Left colon (tissue), 2 donors: ENCODE data around the gene TPMT. TPM values are rescaled to one million over a fixed set of nuclear protein-coding genes. Genes with fewer than 3 reads are reported as not detected.

ENCODE experiments used
- ATAC-seq: fragments of 200-7000 bp; cut with Tn5 transposase; one replicate; pipeline ENCODE4 v1.9.1; 2020; ENCODE audit warnings: mild to moderate bottlenecking, moderate library complexity
- DNase-seq, 2 donors: peaks; one replicate each; pipeline ENCODE4 v3.0.0-alpha.2; 2020
- intact Hi-C, 2 donors: fragments of 100-400 bp; cut with DNase I in 1 of 2; cut with micrococcal nuclease in 1 of 2; formaldehyde crosslinking; loops; one replicate each; pipeline versions ENCODE4 v1.11.2 to v1.14.0; 2022; cut with DNase I, micrococcal nuclease
- total RNA-seq, 2 donors: library from RNA; stranded (reverse); fragmentation: NEBNext Ultra II Directional; extraction: Animal tissue kit (Norgen Biotek cat#: 25700); gene quantifications; one replicate each; pipeline ENCODE4 v1.2.1, GENCODE V29; 2021
- donor health status: DM: no; HTN: no; CAD: no.
- donor health status: DM: yes; HTN: yes; CAD: no.

The TPMT gene
- total RNA-seq, 2 donors from 2014 or later: 53.4 to 60.0 TPM

GRCh38 chr6:18126121-18126520, 28.8 kb downstream of the TPMT start:
- intact Hi-C loops: no loop called here
- ATAC-seq (no peak), DNase-seq (no peak)

GRCh38 chr6:18122128-18123093, 32.5 kb downstream of the TPMT start, which contains the start of gene NHLRC1:
Gene NHLRC1, minus strand, starts transcription at chr6:18122677. Its CDS starts 71 bp downstream, at chr6:18122606.
- intact Hi-C loops: no loop called here
- peak; percentile 92 for ATAC-seq
- peak; percentile 87 to 93 for DNase-seq

DNA sequence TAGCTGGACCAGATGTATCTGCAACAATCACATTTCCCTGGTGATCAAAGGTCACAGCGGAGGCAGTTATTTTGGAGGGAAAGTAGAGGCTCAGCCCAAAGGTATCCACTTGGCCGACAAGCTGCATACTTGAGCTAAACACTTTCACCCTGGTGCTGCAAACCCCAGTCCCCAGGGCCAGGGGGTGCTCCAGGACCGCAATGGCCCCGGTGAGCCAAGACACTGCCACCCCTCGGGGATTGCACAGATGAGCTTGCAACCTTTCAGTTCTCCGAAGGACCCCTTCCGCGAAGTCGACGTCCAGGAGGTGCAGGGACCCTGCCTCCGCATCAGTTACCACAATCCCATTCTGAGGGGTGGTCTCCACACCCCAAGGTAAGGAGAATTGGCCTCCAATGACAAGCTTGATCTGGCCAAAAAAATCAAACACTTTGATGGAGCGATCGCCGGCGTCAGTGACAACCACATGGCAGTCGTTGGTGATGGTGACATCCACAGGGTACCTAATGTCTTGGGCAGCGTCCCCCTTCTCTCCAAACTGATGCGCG, 33.2 kb downstream of the TPMT start:
- intact Hi-C loops: no loop called here
- ATAC-seq (no peak), DNase-seq (no peak)

DNA sequence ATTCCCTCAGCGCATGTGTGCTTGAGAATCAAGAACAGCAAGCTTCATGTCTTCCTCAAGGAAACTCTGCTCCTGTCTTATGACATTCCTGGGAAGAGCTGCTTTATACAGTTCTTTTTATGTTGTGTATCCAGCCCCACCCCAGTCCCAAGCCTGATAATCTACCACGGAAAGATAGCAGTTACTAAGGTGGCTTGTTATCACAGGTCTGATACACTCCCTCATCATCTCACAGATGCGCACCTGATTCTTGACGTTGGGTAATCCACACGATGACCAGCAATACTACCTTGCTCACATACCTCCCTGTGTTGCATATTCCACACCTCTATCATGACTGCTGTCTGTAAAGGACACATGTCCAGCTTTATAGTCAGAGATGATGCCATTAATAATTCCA, 35.6 kb downstream of the TPMT start:
- ATAC-seq (peak; percentile 79), DNase-seq (peak; percentile 35 to 58)
- intact Hi-C loops: loop anchor here in 1 of 2 donors (10.0 kb wide), 1 partner anchor 114 kb away; no protein-coding TSS in a partner anchor

DNA sequence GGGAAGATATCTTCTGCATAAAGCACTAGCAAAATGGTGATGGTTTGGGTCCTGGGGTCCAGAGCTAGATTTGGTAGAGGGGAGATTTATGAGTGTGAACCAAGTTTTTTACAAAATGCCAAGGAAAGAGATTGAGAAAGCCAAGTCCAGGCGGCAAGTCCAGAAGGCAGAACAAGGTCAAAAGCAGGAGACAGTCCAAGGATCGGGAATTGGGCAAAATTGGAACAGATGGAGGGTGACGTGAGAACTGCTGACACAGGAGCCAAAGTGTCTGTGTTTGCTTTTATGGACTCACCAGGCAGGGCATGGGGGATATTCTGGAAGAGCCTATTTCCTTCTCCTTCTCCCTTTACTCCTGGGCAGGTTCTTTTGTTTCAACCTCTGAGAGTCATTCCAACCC, 36.5 kb downstream of the TPMT start:
- ATAC-seq (no peak), DNase-seq (no peak)
- intact Hi-C loops: loop anchor here in 1 of 2 donors (10.0 kb wide), 1 partner anchor 114 kb away; no protein-coding TSS in a partner anchor

DNA sequence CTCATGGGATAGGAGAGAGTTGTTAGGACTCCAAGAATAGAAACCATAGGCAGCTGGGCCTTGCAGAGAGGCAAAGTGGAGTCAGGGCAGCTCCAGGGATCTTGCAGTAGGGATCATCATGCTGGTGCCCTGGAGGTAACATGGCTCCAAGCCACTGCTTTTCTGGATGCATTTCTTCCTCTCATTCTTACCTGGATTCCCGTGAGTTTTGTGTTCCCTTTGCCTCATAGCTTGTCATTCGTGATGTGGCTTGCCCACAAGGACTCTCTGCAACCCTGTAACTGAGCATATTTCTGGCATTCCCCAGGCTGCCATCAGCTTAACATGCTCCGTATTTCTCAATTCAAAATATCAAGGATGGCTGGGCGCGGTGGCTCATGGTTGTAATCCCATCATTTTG, 37.7 kb downstream of the TPMT start:
- ATAC-seq: no peak
- intact Hi-C loops: loop anchor here in 1 of 2 donors (10.0 kb wide), 1 partner anchor 112 kb away; no protein-coding TSS in a partner anchor
- DNase-seq: no peak

GRCh38 chr6:18115356-18115755, 39.5 kb downstream of the TPMT start:
- ATAC-seq: no peak
- intact Hi-C loops: loop anchor here in 1 of 2 donors (10.0 kb wide), 1 partner anchor 111 kb away; no protein-coding TSS in a partner anchor
- DNase-seq: no peak

GRCh38 chr6:18110162-18110561, 44.7 kb downstream of the TPMT start:
- ATAC-seq: no peak
- intact Hi-C loops: loop anchor here in 1 of 2 donors (10.0 kb wide), 1 partner anchor 105 kb away; no protein-coding TSS in a partner anchor
- no peak for DNase-seq

DNA sequence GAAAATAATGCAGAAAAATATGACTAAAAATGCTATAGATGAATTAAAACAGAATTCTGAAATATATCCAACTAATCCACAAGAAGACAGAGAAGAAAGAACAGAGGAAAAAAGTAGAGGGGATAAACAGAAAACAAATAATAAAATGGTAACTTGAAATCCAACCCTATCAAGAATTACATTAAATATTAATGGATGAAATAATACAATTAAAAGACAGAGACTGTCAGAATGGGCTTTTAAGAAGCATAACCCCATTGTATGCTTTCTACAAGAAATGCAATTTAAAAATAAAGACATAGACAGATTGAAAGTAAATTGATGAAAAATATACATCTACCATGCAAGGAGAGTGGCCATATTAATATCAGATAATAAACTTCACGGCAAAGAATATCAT, 47.8 kb downstream of the TPMT start:
- no peak for DNase-seq
- intact Hi-C loops: no loop called here
- ATAC-seq: no peak

GRCh38 chr6:18102783-18103509, 51.9 kb downstream of the TPMT start:
- intact Hi-C loops: no loop called here
- ATAC-seq: no peak
- DNase-seq: no peak

GRCh38 chr6:18101873-18102272, 53.0 kb downstream of the TPMT start:
- intact Hi-C loops: no loop called here
- DNase-seq: no peak
- no peak for ATAC-seq

DNA sequence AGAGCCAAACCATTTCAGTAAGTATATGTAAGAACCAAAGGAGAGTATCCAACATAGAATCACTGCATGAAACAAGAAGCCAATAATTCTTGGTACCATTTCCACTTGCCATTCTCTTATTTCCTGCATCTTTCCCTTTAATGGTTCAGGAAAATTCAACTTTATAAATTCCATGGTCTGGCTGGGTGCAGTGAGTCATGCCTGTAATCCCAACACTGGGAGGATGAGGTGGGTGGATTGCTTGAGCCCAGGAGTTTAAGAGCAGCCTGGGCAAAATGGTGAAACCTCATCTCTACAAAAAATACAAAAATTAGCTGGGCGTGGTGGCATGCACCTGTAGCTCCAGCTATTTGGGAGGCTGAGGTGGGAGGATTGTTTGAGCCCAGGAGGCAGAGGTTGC, 53.6 kb downstream of the TPMT start:
- no peak for ATAC-seq
- intact Hi-C loops: no loop called here
- DNase-seq: no peak

- DNase-seq (no peak), ATAC-seq (no peak)
- intact Hi-C loops: no loop called here
These were observed 54.6 kb downstream of the TPMT start for GRCh38 chr6:18100296-18100695.

DNA sequence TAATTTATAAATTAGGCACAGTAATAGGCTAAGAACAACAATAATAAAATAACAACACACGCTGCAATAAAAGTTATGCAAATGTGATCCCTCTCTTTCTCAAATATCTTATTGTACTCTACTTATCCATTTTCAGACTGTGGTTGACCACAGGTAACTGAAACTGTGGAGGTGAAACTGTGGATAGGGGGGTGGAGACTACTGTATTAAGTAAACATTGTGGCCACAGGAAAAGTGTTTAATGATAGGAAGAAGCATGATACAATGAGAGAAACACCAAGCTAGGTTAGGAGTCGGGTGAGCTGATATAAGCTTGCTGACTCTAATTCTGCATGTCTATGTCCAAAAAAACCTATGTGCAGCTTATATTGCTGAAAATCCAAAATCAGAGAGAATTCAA, 55.4 kb downstream of the TPMT start:
- DNase-seq (no peak), ATAC-seq (no peak)
- intact Hi-C loops: no loop called here

- ATAC-seq (no peak), DNase-seq (no peak)
- intact Hi-C loops: no loop called here
These were observed 58.5 kb downstream of the TPMT start for GRCh38 chr6:18096423-18096822.

DNA sequence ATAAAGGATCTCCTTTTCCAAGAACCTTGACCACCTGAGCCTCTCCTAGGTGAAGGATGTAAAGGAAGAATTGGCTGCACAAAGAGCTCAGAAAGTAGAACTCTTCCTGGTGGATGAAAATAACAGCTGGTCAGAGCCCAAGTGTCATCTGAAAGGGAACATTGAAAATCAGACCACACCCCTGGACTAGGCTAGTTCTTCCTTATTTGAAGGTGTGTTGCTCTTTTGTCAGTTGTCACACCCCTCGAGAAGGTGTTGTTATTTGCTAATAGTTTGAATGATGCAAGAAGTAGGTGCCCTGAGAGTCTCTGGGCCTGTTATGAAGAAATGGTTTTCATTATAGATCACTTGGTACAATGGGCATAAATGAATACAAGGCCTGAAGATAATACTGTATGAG, 63.5 kb downstream of the TPMT start:
- DNase-seq (no peak), ATAC-seq (peak; percentile 98)
- intact Hi-C loops: no loop called here

GRCh38 chr6:18090349-18090786, 64.5 kb downstream of the TPMT start:
- intact Hi-C loops: no loop called here
- DNase-seq: no peak

GRCh38 chr6:18088419-18089296, 66.2 kb downstream of the TPMT start:
- DNase-seq (no peak), ATAC-seq (no peak)
- intact Hi-C loops: no loop called here

More at GRCh38 chr6:18090349-18090786, 64.5 kb downstream of the TPMT start:
- ATAC-seq: no peak
